Erythroblast (primary cell): ENCODE data around the gene C7orf33.
A peak's percentile ranks its signal among the peaks of the same experiment; 100 is the strongest.
"Not testable (repeated sequence)": the region's sequence is repeated elsewhere in the genome, so short reads cannot be mapped to it uniquely, and the experiment has no call there.

Source experiments
- DNase-seq, 2 experiments: peaks; one replicate each; lab custom pipeline; 2025; lab: John Stamatoyannopoulos, UW
- GATA1 ChIP-seq: IDR thresholded peaks from 2 replicates; pipeline ENCODE4 v1.6.1; 2011; ENCODE audit warnings: low read depth, mild to moderate bottlenecking, control low read depth, low read length, moderate library complexity
- POLR2A ChIP-seq: IDR thresholded peaks from 2 replicates; pipeline ENCODE4 v1.6.1; 2011; ENCODE audit warnings: mild to moderate bottlenecking, low read length

Gene C7orf33

GRCh38 chr7:148567524-148567923 is 23.0 kb upstream of the C7orf33 start:
- DNase-seq, result no peak
- no peak for TF ChIP-seq GATA1

DNA sequence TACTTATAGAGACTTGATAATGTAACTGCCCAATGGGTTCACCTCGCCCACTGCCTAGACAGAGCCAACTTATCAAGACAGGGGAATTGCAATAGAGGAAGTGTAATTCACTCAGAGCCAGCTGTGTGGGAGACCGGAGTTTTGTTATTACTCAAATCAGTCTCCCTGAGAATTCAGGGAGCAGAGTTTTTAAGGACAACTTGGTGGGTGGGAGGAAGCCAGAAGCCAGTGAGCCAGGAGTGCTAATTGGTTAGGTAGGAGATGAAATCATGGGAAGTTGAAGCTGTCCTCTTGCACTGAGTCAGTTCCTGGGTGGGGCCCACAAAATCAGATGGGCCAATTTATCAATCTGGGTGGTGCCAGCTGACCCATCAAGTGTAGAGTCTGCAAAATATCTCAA is 20.1 kb upstream of the C7orf33 start:
- DNase-seq, result no peak
- TF ChIP-seq GATA1, result no peak
- no peak for TF ChIP-seq POLR2A

DNA sequence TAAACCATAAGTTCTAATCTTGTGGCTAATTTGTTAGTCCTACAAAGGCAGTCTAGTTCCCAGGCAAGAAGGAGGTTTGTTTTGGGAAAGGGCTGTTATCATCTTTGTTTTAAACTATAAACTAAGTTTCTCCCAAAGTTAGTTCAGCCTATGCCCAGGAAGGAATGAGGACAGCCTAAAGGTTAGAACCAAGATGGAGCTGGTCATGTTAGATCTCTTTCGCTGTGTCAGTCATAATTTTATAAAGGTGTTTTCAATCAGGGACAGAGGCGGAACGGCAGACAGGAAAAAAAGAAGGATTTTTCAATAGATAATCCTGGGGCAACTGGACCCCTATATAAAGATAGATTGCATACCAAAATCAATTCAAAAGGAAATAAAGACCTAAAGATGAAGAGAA is 19.6 kb upstream of the C7orf33 start:
- not testable (repeated sequence) for DNase-seq

DNA sequence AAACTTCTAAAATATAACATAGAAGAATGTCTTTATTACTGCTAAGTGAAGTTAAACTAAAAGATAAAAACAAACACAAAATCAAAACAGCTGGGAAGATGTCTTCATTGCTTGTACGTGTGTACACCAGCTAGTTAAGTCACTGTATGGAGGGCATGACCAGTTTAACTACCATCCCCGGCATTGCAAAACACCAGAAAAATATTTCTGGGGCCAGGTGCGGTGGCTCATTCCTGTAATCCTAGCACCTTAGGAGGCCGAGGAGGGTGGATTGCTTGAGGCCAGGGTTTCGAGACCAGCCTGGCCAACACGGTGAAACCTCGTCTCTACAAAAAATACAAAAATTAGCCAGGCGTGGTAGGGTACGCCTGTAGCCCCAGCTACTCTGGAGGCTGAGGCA is 19.2 kb upstream of the C7orf33 start:
- TF ChIP-seq POLR2A, result no peak
- no peak for TF ChIP-seq GATA1
- no peak for DNase-seq

- no peak for DNase-seq
- no peak for TF ChIP-seq GATA1
- TF ChIP-seq POLR2A, result no peak
Measured at GRCh38 chr7:148572067-148572522, 18.5 kb upstream of the C7orf33 start.

DNA sequence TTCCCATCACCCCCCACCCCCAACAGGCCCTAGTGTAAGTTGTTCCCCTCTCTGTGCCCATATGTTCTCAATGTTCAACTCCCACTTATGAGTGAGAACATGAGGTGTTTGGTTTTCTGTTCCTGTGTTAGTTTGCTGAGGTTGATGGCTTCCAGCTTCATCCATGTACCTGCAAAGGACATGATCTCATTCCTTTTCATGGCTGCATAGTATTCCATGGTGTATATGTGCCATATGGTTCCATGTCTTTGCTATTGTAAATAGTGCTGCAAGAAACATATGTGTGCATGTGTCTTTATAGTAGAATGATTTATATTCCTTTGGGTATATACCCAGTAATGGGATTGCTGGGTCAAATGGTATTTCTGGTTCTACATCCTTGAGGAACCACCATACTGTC is 17.0 kb upstream of the C7orf33 start:
- not testable (repeated sequence) for DNase-seq

GRCh38 chr7:148575640-148576411 is 14.7 kb upstream of the C7orf33 start:
- DNase-seq, result peak; percentile 63 to 79
- TF ChIP-seq POLR2A (no peak), GATA1 (no peak)

DNA sequence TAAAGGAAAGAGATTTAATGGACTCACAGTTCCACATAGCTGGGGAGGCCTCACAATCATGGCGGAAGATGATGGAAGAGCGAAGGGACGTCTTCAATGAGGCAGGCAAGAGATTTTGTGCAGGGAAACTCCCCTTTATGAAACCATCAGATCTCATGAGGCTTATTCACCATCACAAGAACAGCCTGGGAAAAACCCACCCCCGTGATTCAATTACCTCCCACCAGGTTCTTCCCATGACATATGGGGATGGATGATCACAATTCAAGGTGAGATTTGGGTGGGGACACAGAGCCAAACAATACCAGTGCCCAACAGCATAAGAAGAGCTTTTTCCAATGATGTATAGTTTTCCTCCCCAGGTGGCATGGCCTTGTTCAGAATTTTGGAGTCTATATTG is 11.2 kb upstream of the C7orf33 start:
- no peak for DNase-seq
- TF ChIP-seq POLR2A (no peak), GATA1 (no peak)

DNA sequence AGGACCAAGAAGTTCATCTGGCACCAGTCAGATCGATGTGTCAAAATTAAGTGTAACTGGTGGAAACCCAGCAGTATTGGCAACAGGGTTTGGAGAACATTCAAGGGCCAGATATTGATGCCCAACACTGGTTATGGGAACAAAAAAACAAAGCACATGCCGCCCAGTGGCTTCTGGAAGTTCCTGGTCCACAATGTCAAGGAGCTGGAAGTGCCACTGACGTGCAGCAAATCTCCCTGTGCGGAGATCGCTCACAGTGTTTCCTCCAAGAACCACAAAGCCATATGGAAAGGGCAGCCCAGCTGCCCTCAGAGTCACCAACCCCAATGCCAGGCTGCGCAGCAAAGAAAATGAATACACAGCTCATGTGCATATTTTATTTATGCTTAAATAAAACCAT is 10.1 kb upstream of the C7orf33 start:
- no peak for DNase-seq

GRCh38 chr7:148581624-148582023 is 8.9 kb upstream of the C7orf33 start:
- no peak for DNase-seq
- TF ChIP-seq POLR2A (no peak), GATA1 (no peak)

More for the DNA sequence above, 10.1 kb upstream of the C7orf33 start:
- TF ChIP-seq GATA1 (no peak), POLR2A (no peak)

DNA sequence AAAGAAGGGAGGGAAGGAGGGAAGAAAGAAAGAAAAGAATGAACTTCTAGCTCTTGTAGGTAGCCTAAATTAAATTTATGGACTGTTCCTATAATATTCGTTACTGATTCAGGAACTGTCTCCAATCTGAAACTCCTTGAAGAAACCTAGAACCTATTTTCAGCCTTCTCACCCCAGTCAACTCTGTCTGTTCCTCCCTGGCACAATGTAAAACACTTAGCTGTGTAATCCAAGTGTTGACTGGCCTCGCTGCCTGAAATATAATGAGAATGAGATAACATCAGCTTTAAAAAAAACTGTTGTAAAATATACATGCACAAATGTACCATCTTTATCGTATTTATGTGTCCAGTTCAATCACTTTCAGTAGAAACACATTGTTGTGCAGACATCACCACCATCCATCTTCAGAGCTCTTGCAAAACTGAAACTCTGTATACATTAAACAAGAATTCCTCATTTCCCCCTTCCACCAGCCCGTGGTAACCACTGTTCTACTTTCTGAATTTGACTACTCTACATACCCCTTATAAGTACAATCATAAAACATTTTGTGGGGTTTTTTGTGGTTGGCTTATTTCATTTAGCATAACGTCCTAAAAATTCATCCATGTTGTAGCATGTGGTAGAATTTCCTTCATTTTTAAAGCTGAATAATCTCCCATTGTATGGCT is 6.3 kb upstream of the C7orf33 start:
- no peak for DNase-seq
- no peak for TF ChIP-seq GATA1
- no peak for TF ChIP-seq POLR2A

DNA sequence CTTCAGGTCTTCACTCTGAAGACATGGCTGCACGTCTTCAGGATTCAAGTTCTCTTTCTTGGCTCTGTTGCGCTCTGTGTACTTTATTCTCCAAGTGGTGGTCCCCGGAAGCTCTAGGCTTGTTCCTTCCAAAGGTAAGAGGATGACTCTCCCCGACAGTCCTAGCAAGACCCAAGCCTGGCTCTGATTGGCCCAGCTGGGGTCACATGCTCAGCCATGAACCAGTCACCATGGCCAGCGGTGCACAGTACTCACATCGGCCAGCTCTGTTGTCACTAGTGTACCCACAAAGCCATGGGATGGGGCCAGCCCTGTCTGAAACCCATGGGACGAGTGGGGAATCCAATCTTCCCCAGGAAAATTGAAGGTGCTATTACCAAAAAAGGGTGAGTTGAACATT is 5.2 kb upstream of the C7orf33 start:
- TF ChIP-seq GATA1 (no peak), POLR2A (no peak)
- no peak for DNase-seq

DNA sequence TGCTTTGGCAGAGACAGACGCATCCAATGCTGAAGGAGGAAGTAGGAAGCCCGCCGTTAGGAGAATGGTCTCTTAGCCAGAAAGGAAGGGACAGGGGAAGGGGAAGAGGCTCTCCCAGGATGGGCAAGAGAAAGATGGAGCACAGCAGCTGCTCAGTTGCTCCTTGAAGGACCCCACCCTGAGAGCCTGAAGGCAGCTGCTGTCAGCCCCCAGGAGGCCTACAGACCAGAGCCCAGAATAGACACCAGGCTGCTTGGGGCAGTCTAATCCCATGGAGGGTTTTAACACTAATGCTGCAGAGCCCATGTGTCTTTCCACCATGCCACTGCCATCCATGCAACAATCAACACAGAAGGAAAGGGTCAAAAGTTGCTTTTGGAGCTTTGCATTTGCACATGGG is 3.5 kb upstream of the C7orf33 start:
- DNase-seq, result no peak
- TF ChIP-seq GATA1 (no peak), POLR2A (no peak)

- TF ChIP-seq POLR2A (no peak), GATA1 (no peak)
Measured at GRCh38 chr7:148588168-148588567, 2.4 kb upstream of the C7orf33 start.

GRCh38 chr7:148588670-148589131 is 1.9 kb upstream of the C7orf33 start:
- DNase-seq, result no peak
- no peak for TF ChIP-seq GATA1
- TF ChIP-seq POLR2A, result no peak

More at GRCh38 chr7:148588168-148588567, 2.4 kb upstream of the C7orf33 start:
- DNase-seq, result no peak
